ENCODE results near the gene C2orf69. TPM values are rescaled to one million over a fixed set of nuclear protein-coding genes. Genes with fewer than 3 reads are reported as not detected.

C2orf69 gene
- total RNA-seq, 1 experiment from 2014 or later: 29.9 TPM

DNA sequence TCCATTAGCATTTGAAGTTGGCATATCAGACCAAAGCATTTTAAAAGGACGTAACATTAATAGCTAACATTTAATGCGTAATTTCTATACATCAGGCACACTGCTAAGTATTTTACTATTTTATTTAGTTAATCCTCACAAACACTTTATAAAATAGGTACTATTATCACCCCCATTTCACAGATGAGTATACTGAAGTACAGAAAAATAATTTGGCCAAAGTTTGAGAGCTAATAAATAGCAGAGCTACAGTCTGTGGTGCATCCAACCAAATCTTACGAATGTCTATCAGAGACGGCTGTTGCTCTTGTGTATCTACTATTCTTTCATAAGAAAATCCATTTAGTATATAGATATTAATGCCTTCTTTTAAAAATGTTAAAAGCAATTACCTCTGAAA, 32.3 kb downstream of the C2orf69 start:
- no peaks in the 10 kb centered on the region for H3K4me1 Mint-ChIP-seq
- H3K36me3 Mint-ChIP-seq: peaks cover 49% of the 10 kb centered on the region
- H3K27me3 Mint-ChIP-seq (ENCODE audit: low read depth): no peaks in the 10 kb centered on the region
- no peak for DNase-seq (ENCODE audit: low spot score)
- CTCF ChIA-PET: interaction anchor here (1.8 kb wide), 1 partner anchor 203 kb away, joined by 3 read pairs; no protein-coding TSS in a partner anchor
- TF ChIP-seq ZMAT4 (CRISPR knock-in tag; IDR thresholded peaks at IDR 0.05) (no peak), NR3C1 (CRISPR knock-in tag; conservative IDR thresholded peaks at IDR 0.05; ENCODE audit: low read depth) (no peak), NR2C2 (CRISPR knock-in tag; IDR thresholded peaks at IDR 0.05) (no peak)
- TF ChIP-seq, protein P1, sequence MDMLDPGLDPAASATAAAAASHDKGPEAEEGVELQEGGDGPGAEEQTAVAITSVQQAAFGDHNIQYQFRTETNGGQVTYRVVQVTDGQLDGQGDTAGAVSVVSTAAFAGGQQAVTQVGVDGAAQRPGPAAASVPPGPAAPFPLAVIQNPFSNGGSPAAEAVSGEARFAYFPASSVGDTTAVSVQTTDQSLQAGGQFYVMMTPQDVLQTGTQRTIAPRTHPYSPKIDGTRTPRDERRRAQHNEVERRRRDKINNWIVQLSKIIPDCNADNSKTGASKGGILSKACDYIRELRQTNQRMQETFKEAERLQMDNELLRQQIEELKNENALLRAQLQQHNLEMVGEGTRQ (CRISPR knock-in tag; IDR thresholded peaks at IDR 0.05): no peak
- TF ChIP-seq, protein P2, sequence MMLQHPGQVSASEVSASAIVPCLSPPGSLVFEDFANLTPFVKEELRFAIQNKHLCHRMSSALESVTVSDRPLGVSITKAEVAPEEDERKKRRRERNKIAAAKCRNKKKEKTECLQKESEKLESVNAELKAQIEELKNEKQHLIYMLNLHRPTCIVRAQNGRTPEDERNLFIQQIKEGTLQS (CRISPR knock-in tag; conservative IDR thresholded peaks at IDR 0.05): no peak
- POLR2A ChIA-PET: no interaction called here
- H3K9me3 Mint-ChIP-seq: no peaks in the 10 kb centered on the region
- no peak for ATAC-seq
- no peak overlapping the region for H3K27ac Mint-ChIP-seq
- no peak overlapping the region for H3K4me3 Mint-ChIP-seq

DNA sequence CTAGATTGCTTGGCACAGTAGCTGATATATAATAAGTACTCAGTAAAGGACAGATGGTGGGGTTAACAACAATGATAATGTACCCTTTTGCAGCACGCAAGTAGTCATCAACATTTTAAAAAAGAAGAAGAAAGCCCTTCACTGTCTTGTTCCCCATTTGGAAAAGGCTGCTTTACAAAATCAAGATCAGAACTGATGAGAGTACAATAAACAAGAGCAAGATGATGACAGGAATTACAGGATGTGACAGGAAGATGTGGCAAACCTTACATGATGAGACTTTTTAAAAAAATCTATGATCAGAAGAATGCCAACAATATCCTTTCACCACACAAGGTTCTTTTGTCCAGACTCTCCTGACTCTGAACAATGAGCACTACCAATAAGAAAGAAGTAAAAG, 35.1 kb downstream of the C2orf69 start:
- CTCF ChIA-PET: no interaction called here
- DNase-seq (ENCODE audit: low spot score) (no peak), ATAC-seq (no peak)
- POLR2A ChIA-PET: no interaction called here
- Mint-ChIP-seq H3K4me1 (no peaks in the 10 kb centered on the region), H3K36me3 (peaks cover 42% of the 10 kb centered on the region), H3K27ac (no peak overlapping the region), H3K9me3 (no peaks in the 10 kb centered on the region), H3K4me3 (no peak overlapping the region), H3K27me3 (ENCODE audit: low read depth) (no peaks in the 10 kb centered on the region)
- TF ChIP-seq, protein P3, sequence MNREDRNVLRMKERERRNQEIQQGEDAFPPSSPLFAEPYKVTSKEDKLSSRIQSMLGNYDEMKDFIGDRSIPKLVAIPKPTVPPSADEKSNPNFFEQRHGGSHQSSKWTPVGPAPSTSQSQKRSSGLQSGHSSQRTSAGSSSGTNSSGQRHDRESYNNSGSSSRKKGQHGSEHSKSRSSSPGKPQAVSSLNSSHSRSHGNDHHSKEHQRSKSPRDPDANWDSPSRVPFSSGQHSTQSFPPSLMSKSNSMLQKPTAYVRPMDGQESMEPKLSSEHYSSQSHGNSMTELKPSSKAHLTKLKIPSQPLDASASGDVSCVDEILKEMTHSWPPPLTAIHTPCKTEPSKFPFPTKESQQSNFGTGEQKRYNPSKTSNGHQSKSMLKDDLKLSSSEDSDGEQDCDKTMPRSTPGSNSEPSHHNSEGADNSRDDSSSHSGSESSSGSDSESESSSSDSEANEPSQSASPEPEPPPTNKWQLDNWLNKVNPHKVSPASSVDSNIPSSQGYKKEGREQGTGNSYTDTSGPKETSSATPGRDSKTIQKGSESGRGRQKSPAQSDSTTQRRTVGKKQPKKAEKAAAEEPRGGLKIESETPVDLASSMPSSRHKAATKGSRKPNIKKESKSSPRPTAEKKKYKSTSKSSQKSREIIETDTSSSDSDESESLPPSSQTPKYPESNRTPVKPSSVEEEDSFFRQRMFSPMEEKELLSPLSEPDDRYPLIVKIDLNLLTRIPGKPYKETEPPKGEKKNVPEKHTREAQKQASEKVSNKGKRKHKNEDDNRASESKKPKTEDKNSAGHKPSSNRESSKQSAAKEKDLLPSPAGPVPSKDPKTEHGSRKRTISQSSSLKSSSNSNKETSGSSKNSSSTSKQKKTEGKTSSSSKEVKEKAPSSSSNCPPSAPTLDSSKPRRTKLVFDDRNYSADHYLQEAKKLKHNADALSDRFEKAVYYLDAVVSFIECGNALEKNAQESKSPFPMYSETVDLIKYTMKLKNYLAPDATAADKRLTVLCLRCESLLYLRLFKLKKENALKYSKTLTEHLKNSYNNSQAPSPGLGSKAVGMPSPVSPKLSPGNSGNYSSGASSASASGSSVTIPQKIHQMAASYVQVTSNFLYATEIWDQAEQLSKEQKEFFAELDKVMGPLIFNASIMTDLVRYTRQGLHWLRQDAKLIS (CRISPR knock-in tag; IDR thresholded peaks at IDR 0.05; ENCODE audit: borderline replicate concordance): no peak
- no peak for TF ChIP-seq NFATC4 (CRISPR knock-in tag; IDR thresholded peaks at IDR 0.05)
- TF ChIP-seq, protein P4, sequence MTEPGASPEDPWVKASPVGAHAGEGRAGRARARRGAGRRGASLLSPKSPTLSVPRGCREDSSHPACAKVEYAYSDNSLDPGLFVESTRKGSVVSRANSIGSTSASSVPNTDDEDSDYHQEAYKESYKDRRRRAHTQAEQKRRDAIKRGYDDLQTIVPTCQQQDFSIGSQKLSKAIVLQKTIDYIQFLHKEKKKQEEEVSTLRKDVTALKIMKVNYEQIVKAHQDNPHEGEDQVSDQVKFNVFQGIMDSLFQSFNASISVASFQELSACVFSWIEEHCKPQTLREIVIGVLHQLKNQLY (CRISPR knock-in tag; IDR thresholded peaks at IDR 0.05): no peak
- TF ChIP-seq, protein P5, sequence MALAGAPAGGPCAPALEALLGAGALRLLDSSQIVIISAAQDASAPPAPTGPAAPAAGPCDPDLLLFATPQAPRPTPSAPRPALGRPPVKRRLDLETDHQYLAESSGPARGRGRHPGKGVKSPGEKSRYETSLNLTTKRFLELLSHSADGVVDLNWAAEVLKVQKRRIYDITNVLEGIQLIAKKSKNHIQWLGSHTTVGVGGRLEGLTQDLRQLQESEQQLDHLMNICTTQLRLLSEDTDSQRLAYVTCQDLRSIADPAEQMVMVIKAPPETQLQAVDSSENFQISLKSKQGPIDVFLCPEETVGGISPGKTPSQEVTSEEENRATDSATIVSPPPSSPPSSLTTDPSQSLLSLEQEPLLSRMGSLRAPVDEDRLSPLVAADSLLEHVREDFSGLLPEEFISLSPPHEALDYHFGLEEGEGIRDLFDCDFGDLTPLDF (CRISPR knock-in tag; IDR thresholded peaks at IDR 0.05): no peak
- TF ChIP-seq ATF2 (CRISPR knock-in tag; IDR thresholded peaks at IDR 0.05; ENCODE audit: borderline replicate concordance, low read depth): no peak
- TF ChIP-seq FOXK1 (CRISPR knock-in tag; IDR thresholded peaks at IDR 0.05): no peak
- TF ChIP-seq AR (CRISPR knock-in tag; IDR thresholded peaks at IDR 0.05): no peak
- TF ChIP-seq CBFB (CRISPR knock-in tag; IDR thresholded peaks at IDR 0.05; ENCODE audit: low read depth): no peak
- no peak for TF ChIP-seq NFYB (CRISPR knock-in tag; conservative IDR thresholded peaks at IDR 0.05; ENCODE audit: low read depth)

All from WTC11 (cell line).